GM10266 (cell line): ENCODE measurements around the gene TMSB4X.
"Not testable (repeated sequence)": the region's sequence is repeated elsewhere in the genome, so short reads cannot be mapped to it uniquely, and the experiment has no call there.

ENCODE experiments used
- DNase-seq: peaks from one replicate; pipeline ENCODE4 v3.0.0; 2012; ENCODE audit errors: extremely low spot score
- CTCF ChIP-seq: IDR thresholded peaks from 2 replicates; pipeline ENCODE4 v1.5.1; 2012; ENCODE audit warnings: mild to moderate bottlenecking, low read depth; ENCODE audit not compliant: control insufficient read depth, insufficient read depth; ENCODE audit errors: missing control alignments

TMSB4X gene

GRCh38 chrX:12972878-12973560 lies 1.9 kb upstream of the TMSB4X start:
- no peak for TF ChIP-seq CTCF
- no peak for DNase-seq

GRCh38 chrX:12973561-12974304 lies 1.2 kb upstream of the TMSB4X start:
- no peak for TF ChIP-seq CTCF
- no peak for DNase-seq

- no peak for DNase-seq
- no peak for TF ChIP-seq CTCF
Observed at GRCh38 chrX:12974305-12974795, 560 bp upstream of the TMSB4X start.

- TF ChIP-seq CTCF: no peak
- DNase-seq: no peak
Observed at GRCh38 chrX:12975670-12975965, 708 bp downstream of the TMSB4X start.

DNA sequence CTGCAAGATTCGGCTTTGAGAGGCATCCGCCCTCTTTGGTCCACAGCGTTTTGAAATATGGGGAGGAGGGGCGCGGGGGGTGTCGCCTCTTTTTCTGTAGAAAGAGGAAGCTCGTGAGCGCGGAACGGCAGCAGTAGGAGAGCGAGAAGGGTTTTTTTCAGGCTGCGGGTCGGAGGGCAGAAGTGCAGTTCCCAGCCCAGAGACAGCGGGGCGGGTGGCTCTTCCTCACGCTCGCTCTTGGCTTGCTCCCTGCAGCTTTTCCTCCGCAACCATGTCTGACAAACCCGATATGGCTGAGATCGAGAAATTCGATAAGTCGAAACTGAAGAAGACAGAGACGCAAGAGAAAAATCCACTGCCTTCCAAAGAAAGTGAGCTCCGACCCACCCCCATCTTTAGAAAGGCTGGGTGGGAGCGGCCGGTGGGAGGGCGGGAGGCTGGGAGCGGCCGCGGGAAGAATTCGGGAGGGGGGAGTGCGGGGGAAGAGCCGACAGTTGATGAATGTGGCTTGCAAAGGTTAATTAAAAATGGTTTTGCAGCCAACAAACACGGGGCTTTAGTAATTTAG lies 1.2 kb downstream of the TMSB4X start:
- no peak for TF ChIP-seq CTCF
- no peak for DNase-seq

- DNase-seq: not testable (repeated sequence)
Observed at GRCh38 chrX:12976819-12977732, 2.2 kb downstream of the TMSB4X start.

- no peak for TF ChIP-seq CTCF
- no peak for DNase-seq
Observed at GRCh38 chrX:12977761-12978204, 2.9 kb downstream of the TMSB4X start.
